H1 (cell line): ENCODE data around the gene KCNJ9. TPM values are rescaled to one million over a fixed set of nuclear protein-coding genes. Genes with fewer than 3 reads are reported as not detected.

Experiments
- CTCF ChIA-PET: fragments of 300-600 bp; sonication (Branson Sonifier 250); formaldehyde crosslinking; loops from one replicate; lab custom pipeline; 2021; ENCODE audit not compliant: partially characterized antibody; lab: Charles Lee
- POLR2A ChIA-PET: fragments of 300-600 bp; sonication (Branson Sonifier 250); formaldehyde crosslinking; loops from one replicate; lab custom pipeline; 2021; ENCODE audit warnings: inconsistent platforms; ENCODE audit not compliant: partially characterized antibody; lab: Charles Lee
- DNase-seq, 2 experiments: peaks; one replicate each; pipeline versions ENCODE4 v3.0.0 to v3.0.0-alpha.2; 2010 to 2022; ENCODE audit warnings: low spot score in 2 of 2, low read depth in 1 of 2, mixed read lengths in 1 of 2
- FAIRE-seq: peaks from 2 replicates; lab custom pipeline; 2011; peaks lifted over from hg19 to GRCh38; lab: Jason Lieb, UNC
- H2AFZ ChIP-seq: 2 replicates; pipeline ENCODE4 v1.8.1; 2012; ENCODE audit warnings: low read length, inconsistent platforms
- H2AK5ac ChIP-seq: 2 replicates; pipeline ENCODE4 v1.6.1; 2013; ENCODE audit warnings: low read depth, low read length
- H2BK120ac ChIP-seq: replicated peaks from 2 replicates; pipeline ENCODE3; 2013; ENCODE audit warnings: low read depth, low read length, inconsistent platforms
- H2BK12ac ChIP-seq: 2 replicates; pipeline ENCODE4 v1.6.1; 2013; ENCODE audit warnings: low read depth, low read length
- H2BK15ac ChIP-seq: 2 replicates; pipeline ENCODE4 v1.6.1; 2013; ENCODE audit warnings: low read length
- H2BK20ac ChIP-seq: 2 replicates; pipeline ENCODE4 v1.6.1; 2013; ENCODE audit warnings: low read length
- H2BK5ac ChIP-seq: 2 replicates; pipeline ENCODE4 v1.6.1; 2013; ENCODE audit warnings: low read depth, low read length
- H3K14ac ChIP-seq: 2 replicates; pipeline ENCODE4 v1.6.1; 2013; ENCODE audit warnings: inconsistent platforms; ENCODE audit not compliant: insufficient read length
- H3K18ac ChIP-seq: 2 replicates; pipeline ENCODE4 v1.6.1; 2013; ENCODE audit warnings: low read length; ENCODE audit errors: extremely low read depth
- H3K23ac ChIP-seq: 2 replicates; pipeline ENCODE4 v1.6.1; 2013; ENCODE audit warnings: inconsistent platforms; ENCODE audit not compliant: insufficient read length
- H3K23me2 ChIP-seq: 2 replicates; pipeline ENCODE4 v1.6.1; 2013; ENCODE audit warnings: low read depth, low read length
- H3K27ac ChIP-seq: 2 replicates; pipeline ENCODE4 v1.6.1; 2011; ENCODE audit warnings: low read depth, low read length, inconsistent platforms
- H3K27me3 ChIP-seq, 4 experiments: replicated peaks in 1 of 4; 1 replicate in 1 of 4; 2 replicates in 3 of 4; pipeline versions ENCODE4 v1.6.1 to v1.8.1; 2011 to 2013; ENCODE audit warnings: low read length in 3 of 4, mild to moderate bottlenecking in 3 of 4, inconsistent platforms in 2 of 4, mixed read lengths in 2 of 4, moderate library complexity in 1 of 4; ENCODE audit not compliant: control insufficient read depth in 3 of 4, insufficient read depth in 3 of 4; ENCODE audit errors: extremely low read depth in 1 of 4
- H3K36me3 ChIP-seq, 4 experiments: 2 replicates each; pipeline versions ENCODE4 v1.6.1 to v1.8.1; 2011 to 2013; ENCODE audit warnings: mild to moderate bottlenecking in 4 of 4, low read length in 3 of 4, moderate library complexity in 2 of 4, control low read depth in 1 of 4, inconsistent platforms in 1 of 4; ENCODE audit not compliant: insufficient read depth in 4 of 4, control insufficient read depth in 2 of 4
- H3K4ac ChIP-seq: replicated peaks from 2 replicates; pipeline ENCODE3; 2013; ENCODE audit warnings: low read length, low read depth, mixed read lengths, inconsistent platforms; ENCODE audit not compliant: insufficient read length
- H3K4me1 ChIP-seq, 4 experiments: replicated peaks in 1 of 4; 1 replicate in 1 of 4; 2 replicates in 3 of 4; pipeline versions ENCODE4 v1.6.1 to v1.8.1; 2011 to 2013; ENCODE audit warnings: low read length in 3 of 4, inconsistent platforms in 2 of 4, mixed read lengths in 1 of 4; ENCODE audit not compliant: insufficient read depth in 4 of 4, control insufficient read depth in 3 of 4
- H3K4me2 ChIP-seq, 2 experiments: 2 replicates each; pipeline versions ENCODE4 v1.6.1 to v1.8.1; 2011 to 2013; ENCODE audit warnings: low read depth in 2 of 2, low read length in 2 of 2, control low read depth in 1 of 2, inconsistent platforms in 1 of 2, mild to moderate bottlenecking in 1 of 2; ENCODE audit not compliant: insufficient read depth in 1 of 2
- H3K4me3 ChIP-seq, 4 experiments: fragments of 200-600, 300-600 bp in 1 of 4; sonication (generic), shearing (Covaris generic), sonication (Bioruptor Twin) in 1 of 4; 2 replicates each; pipeline versions ENCODE4 v1.5.1 to v1.8.1; 2011 to 2016; ENCODE audit warnings: low read length in 4 of 4, low read depth in 3 of 4, control low read depth in 2 of 4, inconsistent platforms in 2 of 4, mild to moderate bottlenecking in 2 of 4, mixed read lengths in 1 of 4, moderate library complexity in 1 of 4; ENCODE audit not compliant: insufficient read depth in 2 of 4; ENCODE audit errors: extremely low read depth in 1 of 4
- H3K56ac ChIP-seq: replicated peaks from 2 replicates; pipeline ENCODE3; 2013; ENCODE audit warnings: low read depth, mild to moderate bottlenecking, mixed read lengths, low read length, inconsistent platforms; ENCODE audit not compliant: insufficient read length
- H3K79me1 ChIP-seq: 2 replicates; pipeline ENCODE4 v1.6.1; 2013; ENCODE audit warnings: low read depth, low read length, control low read depth
- H3K79me2 ChIP-seq, 2 experiments: 2 replicates each; pipeline versions ENCODE4 v1.6.1 to v1.8.1; 2012 to 2013; ENCODE audit warnings: low read length in 2 of 2, mild to moderate bottlenecking in 2 of 2, inconsistent platforms in 1 of 2; ENCODE audit not compliant: insufficient read depth in 2 of 2, control insufficient read depth in 1 of 2
- H3K9ac ChIP-seq, 4 experiments: replicated peaks in 1 of 4; 1 replicate in 1 of 4; 2 replicates in 3 of 4; pipeline versions ENCODE4 v1.6.1 to v1.8.1; 2011 to 2013; ENCODE audit warnings: low read depth in 3 of 4, low read length in 3 of 4, control low read depth in 2 of 4, mild to moderate bottlenecking in 2 of 4, moderate library complexity in 2 of 4, inconsistent platforms in 1 of 4; ENCODE audit errors: extremely low read depth in 1 of 4
- H3K9me3 ChIP-seq, 2 experiments: 2 replicates each; pipeline versions ENCODE4 v1.6.1 to v1.8.1; 2012 to 2013; ENCODE audit warnings: mild to moderate bottlenecking in 2 of 2, moderate library complexity in 2 of 2, control low read depth in 1 of 2, inconsistent platforms in 1 of 2, low read depth in 1 of 2, low read length in 1 of 2, mixed read lengths in 1 of 2; ENCODE audit not compliant: insufficient read depth in 2 of 2
- H4K20me1 ChIP-seq, 2 experiments: replicated peaks in 1 of 2; 2 replicates each; pipeline versions ENCODE3 to v1.8.1; 2011 to 2013; ENCODE audit warnings: inconsistent platforms in 2 of 2, low read length in 2 of 2, mild to moderate bottlenecking in 1 of 2; ENCODE audit not compliant: insufficient read depth in 2 of 2, control insufficient read depth in 1 of 2
- H4K5ac ChIP-seq: 2 replicates; pipeline ENCODE4 v1.6.1; 2013; ENCODE audit warnings: low read length, low read depth, mixed read lengths, inconsistent platforms; ENCODE audit not compliant: insufficient read length
- H4K8ac ChIP-seq: 2 replicates; pipeline ENCODE4 v1.8.0; 2013; ENCODE audit warnings: mild to moderate bottlenecking, moderate library complexity, low read length, inconsistent platforms; ENCODE audit not compliant: insufficient read depth; ENCODE audit errors: extremely low read depth
- H4K91ac ChIP-seq: replicated peaks from 2 replicates; pipeline ENCODE3; 2013; ENCODE audit warnings: low read length, mixed read lengths, inconsistent platforms; ENCODE audit not compliant: insufficient read length
- CBX8 ChIP-seq: fragments of 300-800, 300-1000 bp; sonication (generic); IDR thresholded peaks from 2 replicates; pipeline ENCODE4 v1.7.1; 2016; ENCODE audit warnings: low read depth, low read length, borderline replicate concordance
- EGR1 ChIP-seq: IDR thresholded peaks from 2 replicates; pipeline ENCODE4 v1.6.1; 2011; ENCODE audit warnings: low read depth, low read length, borderline replicate concordance
- FOSL1 ChIP-seq: IDR thresholded peaks from 2 replicates; pipeline ENCODE4 v1.6.1; 2011; ENCODE audit warnings: mild to moderate bottlenecking, low read depth, low read length, moderate library complexity; ENCODE audit not compliant: insufficient read depth
- GTF2F1 ChIP-seq: IDR thresholded peaks from 2 replicates; pipeline ENCODE4 v1.6.1; 2012; ENCODE audit warnings: low read depth, low read length, improper control_type of control experiment, borderline replicate concordance
- KDM4A ChIP-seq: IDR thresholded peaks from one replicate; pipeline ENCODE4 v1.7.1; 2012; ENCODE audit warnings: low read depth, mild to moderate bottlenecking, moderate library complexity, low read length, inconsistent platforms; ENCODE audit not compliant: severe bottlenecking
- MAFK ChIP-seq: IDR thresholded peaks from 2 replicates; pipeline ENCODE4 v1.6.1; 2012; ENCODE audit warnings: low read depth, mild to moderate bottlenecking, improper control_type of control experiment, low read length
- POLR2A ChIP-seq, 2 experiments: IDR thresholded peaks; 1 replicate in 1 of 2; 2 replicates in 1 of 2; pipeline ENCODE4 v1.6.1; 2011; ENCODE audit warnings: low read depth in 2 of 2, low read length in 2 of 2, mild to moderate bottlenecking in 2 of 2; ENCODE audit errors: control extremely low read depth in 1 of 2
- POU5F1 ChIP-seq: IDR thresholded peaks from 2 replicates; pipeline ENCODE4 v1.6.1; 2011; ENCODE audit warnings: low read depth, mild to moderate bottlenecking, low read length, moderate library complexity
- SIN3A ChIP-seq, 2 experiments: IDR thresholded peaks in 1 of 2; conservative IDR thresholded peaks in 1 of 2; 2 replicates each; pipeline ENCODE4 v1.6.1; 2011 to 2012; ENCODE audit warnings: low read length in 2 of 2, improper control_type of control experiment in 1 of 2, low read depth in 1 of 2, mild to moderate bottlenecking in 1 of 2
- SIRT6 ChIP-seq: IDR thresholded peaks from one replicate; pipeline ENCODE4 v1.7.1; 2012; ENCODE audit warnings: low read length, inconsistent platforms
- SRF ChIP-seq: IDR thresholded peaks from 2 replicates; pipeline ENCODE4 v1.6.1; 2011; ENCODE audit warnings: mild to moderate bottlenecking, low read depth, low read length, moderate library complexity
- YY1 ChIP-seq: IDR thresholded peaks from 2 replicates; pipeline ENCODE4 v1.6.1; 2011; ENCODE audit warnings: low read depth, mild to moderate bottlenecking, low read length
- WGBS, 2 experiments: shearing (Covaris generic) in 1 of 2; methylation state at CpG; one replicate each; pipeline versions ENCODE4 v1.1.6 to v1.1.7; 2013 to 2015; ENCODE audit warnings: low lambda C conversion rate in 2 of 2, mixed read lengths in 2 of 2, inconsistent platforms in 1 of 2, low coverage in 1 of 2, missing lambda C conversion rate in 1 of 2; ENCODE audit not compliant: insufficient replicate concordance in 2 of 2, insufficient coverage in 1 of 2, insufficient read length in 1 of 2; ENCODE audit errors: extremely low coverage in 1 of 2, missing lambda C conversion rate in 1 of 2; 5-methylcytosine and 5-hydroxymethylcytosine counted together
- polyA plus RNA-seq, 7 experiments: library from polyadenylated mRNA; depleted of rRNA in 3 of 7; stranded (reverse) in 5 of 7; unstranded in 2 of 7; fragments of >200 nt in 5 of 7; fragments of 200-250 nt in 2 of 7; gene quantifications; 1 replicate in 5 of 7; 2 replicates in 1 of 7; 4 replicates in 1 of 7; pipeline versions ENCODE4 v1.2.1 to v1.2.3, GENCODE V29; 2011 to 2013; ENCODE audit warnings: missing spikeins in 2 of 7, mixed read lengths in 2 of 7
- total RNA-seq: library from RNA; stranded (reverse); fragmentation: NEBNext Ultra II Directional; extraction: Animal tissue kit (Norgen Biotek cat#: 25700); gene quantifications from 2 replicates; pipeline ENCODE4 v1.2.1, GENCODE V29; 2021
- TF ChIP-seq, protein P1 (sequence below): IDR thresholded peaks from 2 replicates; pipeline ENCODE4 v1.6.1; 2011; ENCODE audit warnings: low read length, improper control_type of control experiment

KCNJ9 gene
- total and polyA plus RNA-seq, 2 of the 8 experiments (the other 6 are each of a cell fraction or from before 2014, with no cell fraction given) = 0.02 to 0.13 TPM

GRCh38 chr1:160071289-160071688, 10.0 kb upstream of the KCNJ9 start:
- no peak overlapping the region for H3K56ac ChIP-seq
- no peaks in the 10 kb centered on the region for H3K79me1 ChIP-seq
- no peaks in the 10 kb centered on the region for H3K79me2 ChIP-seq
- H2BK20ac ChIP-seq = no peak overlapping the region
- no peak overlapping the region for H4K8ac ChIP-seq
- H2BK120ac ChIP-seq = no peak overlapping the region
- H3K18ac ChIP-seq = no peak overlapping the region
- no peak overlapping the region for H3K27ac ChIP-seq
- no peak overlapping the region for H3K23ac ChIP-seq
- no peak overlapping the region for H2BK5ac ChIP-seq
- no peak overlapping the region for H2BK12ac ChIP-seq
- H3K9me3 ChIP-seq = no peaks in the 10 kb centered on the region
- peak overlapping the region in 1 of 2 experiments; percentile 90; a peak in 1 of 4 replicates for H3K4me2 ChIP-seq
- DNase-seq (no peak), FAIRE-seq (no peak)
- H2AFZ ChIP-seq = no peak overlapping the region
- H3K4ac ChIP-seq = no peak overlapping the region
- no peaks in the 10 kb centered on the region for H4K20me1 ChIP-seq
- no peak overlapping the region for H3K14ac ChIP-seq
- peak overlapping the region in 1 of 4 experiments; percentile 70; a peak in 2 of 8 replicates for H3K4me3 ChIP-seq
- H2BK15ac ChIP-seq = no peak overlapping the region
- peaks cover 0 to 12% (median 6%) of the 10 kb centered on the region in 4 experiments; a peak in 5 of 7 replicates for H3K4me1 ChIP-seq
- H3K36me3 ChIP-seq = no peaks in the 10 kb centered on the region
- H3K23me2 ChIP-seq = peaks cover 8% of the 10 kb centered on the region
- no peak overlapping the region for H2AK5ac ChIP-seq
- H4K91ac ChIP-seq = no peak overlapping the region
- no peak overlapping the region for H3K9ac ChIP-seq
- peaks cover 0 to 14% (median 11%) of the 10 kb centered on the region in 4 experiments; a peak in 6 of 7 replicates for H3K27me3 ChIP-seq
- ChIA-PET CTCF (interaction anchor here (1.2 to 50.1 kb wide), 4 partner anchors 3 to 33 kb away, joined by 4 to 1874 read pairs (median 939); partner anchors contain the start of genes IGSF8, KCNJ10 and KCNJ9), POLR2A (interaction anchor here (1.3 to 2.4 kb wide), 3 partner anchors 12 to 27 kb away, joined by 3 to 7 read pairs (median 3); partner anchors contain the start of gene IGSF8)
- 85% methylated on average over 5 of the region's 5 CpGs; no CpG with 5 or more reads in 1 of the 2 experiments for WGBS, 2 experiments
- no peak overlapping the region for H4K5ac ChIP-seq
- TF ChIP-seq, protein P1, sequence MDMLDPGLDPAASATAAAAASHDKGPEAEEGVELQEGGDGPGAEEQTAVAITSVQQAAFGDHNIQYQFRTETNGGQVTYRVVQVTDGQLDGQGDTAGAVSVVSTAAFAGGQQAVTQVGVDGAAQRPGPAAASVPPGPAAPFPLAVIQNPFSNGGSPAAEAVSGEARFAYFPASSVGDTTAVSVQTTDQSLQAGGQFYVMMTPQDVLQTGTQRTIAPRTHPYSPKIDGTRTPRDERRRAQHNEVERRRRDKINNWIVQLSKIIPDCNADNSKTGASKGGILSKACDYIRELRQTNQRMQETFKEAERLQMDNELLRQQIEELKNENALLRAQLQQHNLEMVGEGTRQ = no peak
- no peak for TF ChIP-seq MAFK
- TF ChIP-seq POU5F1 = no peak
- no peak for TF ChIP-seq POLR2A (IDR thresholded peaks at IDR 0.05; ENCODE audit: control extremely low read depth in 1 of 2, low read depth in 2 of 2, low read length in 2 of 2)
- no peak for TF ChIP-seq KDM4A
- no peak for TF ChIP-seq CBX8
- no peak for TF ChIP-seq FOSL1
- TF ChIP-seq EGR1 = no peak
- TF ChIP-seq SIRT6 = no peak
- no peak for TF ChIP-seq YY1
- no peak for TF ChIP-seq SIN3A (conservative IDR thresholded peaks at IDR 0.05 in 1 of 2, IDR thresholded peaks at IDR 0.05 in 1 of 2; ENCODE audit: low read depth in 1 of 2, low read length in 2 of 2)
- no peak for TF ChIP-seq SRF
- no peak for TF ChIP-seq GTF2F1
